ENCODE data around the gene GRM8.

DNA sequence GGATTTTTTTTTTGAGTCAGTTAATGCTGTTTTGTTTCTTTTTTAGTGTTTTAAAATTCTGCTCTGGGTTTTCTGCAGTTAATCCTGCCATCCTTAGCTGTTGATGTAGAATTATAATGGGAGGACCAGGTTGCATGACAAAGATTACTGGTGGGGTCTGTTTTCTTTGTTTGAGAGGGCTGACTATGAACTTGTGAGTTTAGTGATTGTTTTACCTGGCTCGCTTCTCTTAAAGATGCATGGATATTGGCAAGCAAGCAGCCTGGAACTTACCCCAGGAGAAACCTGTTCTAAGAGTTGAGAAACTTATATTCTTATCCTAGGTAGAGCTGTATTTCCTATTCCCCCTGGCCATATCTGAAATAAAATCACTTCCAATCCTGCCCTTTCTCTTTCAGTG is 727.8 kb downstream of the GRM8 start:
- no peak for TF ChIP-seq YY1 (IDR thresholded peaks at IDR 0.05; ENCODE audit: insufficient read depth, insufficient read length)
- TF ChIP-seq SUZ12 (IDR thresholded peaks at IDR 0.05; ENCODE audit: extremely low read depth, insufficient read depth, insufficient read length) = no peak
